Stimulated activated naive B cell treated with anti-CD40 and anti-IgM and Interleukin-4, amounts not matched to agents 10 μg/mL and 1 μg/mL and 100 μg/mL, for 72 hours (primary cell): ENCODE results near the gene CMTM3.
"Not testable (repeated sequence)": the region's sequence is repeated elsewhere in the genome, so short reads cannot be mapped to it uniquely, and the experiment has no call there.

Experiments
- ATAC-seq, 2 donors: fragments of 150-1000 bp; cut with Tn5 transposase; replicated peaks; 2 replicates each; pipeline ENCODE4 v1.10.0; 2021; ENCODE audit warnings: moderate library complexity in 1 of 2
- DNase-seq: peaks from one replicate; pipeline ENCODE4 v3.0.0; 2021
- H3K27ac Mint-ChIP-seq: one replicate; pipeline ENCODE4 v1.8.0; 2022; ENCODE audit warnings: mild to moderate bottlenecking, mixed read lengths
- H3K27me3 Mint-ChIP-seq, 2 donors: one replicate each; pipeline ENCODE4 v1.8.0; 2022; ENCODE audit warnings: mixed read lengths in 2 of 2
- H3K36me3 Mint-ChIP-seq, 2 donors: one replicate each; pipeline ENCODE4 v1.8.0; 2022; ENCODE audit warnings: mixed read lengths in 2 of 2, mild to moderate bottlenecking in 1 of 2
- H3K4me1 Mint-ChIP-seq, 2 donors: one replicate each; pipeline ENCODE4 v1.8.0; 2022; ENCODE audit warnings: mixed read lengths in 2 of 2, mild to moderate bottlenecking in 1 of 2
- H3K4me3 Mint-ChIP-seq, 2 donors: one replicate each; pipeline ENCODE4 v1.8.0; 2022; ENCODE audit warnings: mild to moderate bottlenecking in 2 of 2, mixed read lengths in 2 of 2, moderate library complexity in 1 of 2
- H3K9me3 Mint-ChIP-seq, 2 donors: one replicate each; pipeline ENCODE4 v1.8.0; 2022; ENCODE audit warnings: mixed read lengths in 2 of 2, mild to moderate bottlenecking in 1 of 2

CMTM3 gene

DNA sequence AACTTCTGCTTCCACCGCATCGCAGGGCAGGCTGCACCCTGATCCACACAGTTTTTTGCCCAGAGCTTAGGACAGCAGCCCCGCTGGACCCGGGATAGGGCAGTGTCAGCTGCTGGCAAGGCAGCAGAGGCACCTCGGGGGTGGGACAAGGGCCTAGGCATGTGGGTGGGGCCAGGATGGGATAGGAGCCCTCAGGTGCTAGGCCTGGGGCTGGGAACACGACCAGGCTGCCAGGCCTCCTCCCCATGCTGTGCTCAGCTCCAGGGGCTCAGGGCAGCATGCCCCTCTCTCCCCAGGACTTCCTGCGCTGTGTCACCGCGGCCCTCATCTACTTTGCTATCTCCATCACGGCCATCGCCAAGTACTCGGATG is 4.6 kb downstream of the CMTM3 start:
- no peak overlapping the region for H3K27ac Mint-ChIP-seq
- H3K9me3 Mint-ChIP-seq = no peaks in the 10 kb centered on the region
- no peak overlapping the region for H3K4me3 Mint-ChIP-seq
- ATAC-seq (no peak), DNase-seq (no peak)
- peaks cover 17 to 37% of the 10 kb centered on the region in 2 donors for H3K4me1 Mint-ChIP-seq
- peaks cover 18 to 31% of the 10 kb centered on the region in 2 donors for H3K36me3 Mint-ChIP-seq
- peaks cover 11 to 13% of the 10 kb centered on the region in 2 donors for H3K27me3 Mint-ChIP-seq

DNA sequence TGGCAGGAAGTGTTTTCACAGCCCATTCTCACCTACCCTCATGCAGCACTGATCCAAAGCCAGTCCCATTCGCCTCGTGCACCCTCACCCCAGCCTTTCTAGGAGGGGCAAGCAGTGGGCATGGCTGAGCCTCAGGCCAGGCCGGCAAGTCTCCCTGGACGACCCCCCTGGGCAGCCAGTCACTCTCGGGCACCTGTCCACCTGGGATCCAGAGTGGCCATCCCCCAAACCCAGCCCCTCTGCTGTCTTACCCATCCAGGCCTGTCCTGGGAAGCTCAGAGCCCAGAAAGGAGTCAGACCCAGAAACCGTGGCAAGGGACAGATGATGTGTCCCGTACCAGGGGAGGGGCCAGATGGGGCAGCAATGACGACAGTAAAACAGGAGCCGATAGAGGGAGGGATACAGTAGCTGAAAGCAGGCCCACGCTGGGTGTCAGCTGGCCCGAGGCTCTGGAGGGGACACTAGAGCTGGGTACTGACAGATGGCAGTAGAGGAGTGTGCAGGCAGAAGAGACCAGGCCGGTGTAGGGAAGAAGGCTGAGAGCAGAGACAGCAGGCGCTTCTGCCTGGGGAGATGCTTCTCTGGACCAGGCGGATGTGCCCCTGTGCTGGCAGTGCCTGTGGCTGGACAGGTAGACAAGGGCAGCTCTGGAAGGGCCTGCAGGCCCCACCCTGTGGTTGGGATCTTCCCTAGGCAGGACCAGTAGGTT is 5.8 kb downstream of the CMTM3 start:
- ATAC-seq = no peak
- no peak overlapping the region for H3K4me3 Mint-ChIP-seq
- H3K27ac Mint-ChIP-seq = no peak overlapping the region
- no peaks in the 10 kb centered on the region for H3K9me3 Mint-ChIP-seq
- peaks cover 9 to 11% of the 10 kb centered on the region in 2 donors for H3K27me3 Mint-ChIP-seq
- peaks cover 15 to 33% of the 10 kb centered on the region in 2 donors for H3K4me1 Mint-ChIP-seq
- H3K36me3 Mint-ChIP-seq = peaks cover 18 to 31% of the 10 kb centered on the region in 2 donors
- DNase-seq = no peak

DNA sequence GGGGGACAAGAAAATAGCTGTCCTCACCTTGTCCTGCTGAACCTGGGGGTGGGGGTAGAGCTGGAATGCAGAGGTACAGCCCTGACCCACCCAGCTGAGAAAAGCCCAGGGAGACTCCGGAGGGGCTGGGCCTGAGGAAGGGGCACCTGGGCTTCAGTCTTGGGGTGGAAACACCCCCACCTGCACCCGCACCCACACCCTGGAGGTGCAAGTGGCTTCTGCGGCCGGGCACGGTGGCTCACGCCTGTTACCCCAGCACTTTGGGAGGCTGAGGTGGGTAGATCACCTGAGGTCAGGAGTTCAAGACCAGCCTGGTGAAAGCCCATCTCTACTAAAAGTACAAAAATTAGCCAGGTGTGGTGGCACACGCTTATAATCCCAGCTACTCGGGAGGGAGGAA is 7.4 kb downstream of the CMTM3 start:
- Mint-ChIP-seq H3K4me1 (peaks cover 7 to 19% of the 10 kb centered on the region in 2 donors), H3K27me3 (peaks cover 10 to 11% of the 10 kb centered on the region in 2 donors), H3K36me3 (peaks cover 18 to 31% of the 10 kb centered on the region in 2 donors)
- not testable (repeated sequence) for H3K4me3 Mint-ChIP-seq, H3K9me3 Mint-ChIP-seq, H3K27ac Mint-ChIP-seq, DNase-seq, ATAC-seq

DNA sequence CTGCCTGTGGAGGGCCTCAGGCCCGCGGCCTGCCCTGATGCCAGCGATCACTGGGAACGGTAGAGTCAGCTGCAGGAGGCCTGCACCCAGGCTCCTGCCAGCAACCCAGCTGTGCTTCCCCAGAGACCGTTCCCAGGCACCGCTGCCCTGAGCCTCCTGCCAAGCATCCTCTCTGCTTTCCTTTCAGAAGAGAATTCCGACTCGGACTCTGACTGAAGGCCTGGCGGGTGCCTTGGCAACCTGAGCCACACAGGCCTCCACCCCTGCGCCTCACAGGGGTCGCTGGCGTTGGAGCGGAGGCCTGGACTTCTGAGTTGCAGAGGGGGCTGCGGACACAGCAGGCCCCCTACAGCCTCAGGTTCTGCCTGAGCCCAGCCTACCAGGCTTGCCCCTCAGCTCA is 7.9 kb downstream of the CMTM3 start:
- Mint-ChIP-seq H3K4me1 (peaks cover 7 to 14% of the 10 kb centered on the region in 2 donors), H3K9me3 (no peaks in the 10 kb centered on the region), H3K27me3 (peaks cover 11 to 15% of the 10 kb centered on the region in 2 donors), H3K36me3 (peaks cover 18 to 31% of the 10 kb centered on the region in 2 donors), H3K27ac (no peak overlapping the region), H3K4me3 (no peak overlapping the region)
- ATAC-seq (no peak), DNase-seq (no peak)

DNA sequence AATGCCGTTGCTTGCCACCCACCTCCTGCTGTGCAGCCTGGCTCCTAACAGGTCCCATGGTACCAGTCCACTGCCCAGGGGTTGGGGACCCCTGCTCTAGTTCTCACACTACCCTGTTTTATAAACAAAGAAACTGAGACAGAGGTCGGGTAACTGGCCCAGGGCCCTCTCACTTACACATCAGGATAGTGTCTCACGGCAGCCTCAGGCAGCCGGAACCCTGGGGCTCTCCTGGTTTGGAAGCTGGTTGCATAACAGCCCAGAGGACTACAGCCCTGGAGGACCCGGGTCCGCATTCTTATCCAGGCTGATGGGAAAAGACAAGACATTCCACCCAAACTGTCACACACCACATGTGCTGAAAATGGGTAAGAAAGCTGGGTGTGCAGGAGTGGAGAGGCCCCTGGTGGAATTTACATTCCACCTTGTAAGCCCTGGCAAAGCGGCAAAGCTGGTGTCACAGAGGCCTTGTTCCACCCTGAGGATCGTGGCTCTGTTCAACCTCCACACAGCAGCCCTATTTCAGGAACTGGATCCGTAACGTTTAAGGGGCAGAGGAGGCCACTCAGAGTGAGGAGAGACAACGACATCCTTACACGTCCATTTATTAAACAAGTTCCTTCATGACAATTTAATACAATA is 9.8 kb downstream of the CMTM3 start:
- DNase-seq = no peak
- H3K36me3 Mint-ChIP-seq = peaks cover 18 to 31% of the 10 kb centered on the region in 2 donors
- no peaks in the 10 kb centered on the region for H3K4me1 Mint-ChIP-seq
- H3K27ac Mint-ChIP-seq = no peak overlapping the region
- peaks cover 8 to 24% of the 10 kb centered on the region in 2 donors for H3K27me3 Mint-ChIP-seq
- H3K9me3 Mint-ChIP-seq = no peaks in the 10 kb centered on the region
- H3K4me3 Mint-ChIP-seq = no peak overlapping the region
- ATAC-seq = no peak

DNA sequence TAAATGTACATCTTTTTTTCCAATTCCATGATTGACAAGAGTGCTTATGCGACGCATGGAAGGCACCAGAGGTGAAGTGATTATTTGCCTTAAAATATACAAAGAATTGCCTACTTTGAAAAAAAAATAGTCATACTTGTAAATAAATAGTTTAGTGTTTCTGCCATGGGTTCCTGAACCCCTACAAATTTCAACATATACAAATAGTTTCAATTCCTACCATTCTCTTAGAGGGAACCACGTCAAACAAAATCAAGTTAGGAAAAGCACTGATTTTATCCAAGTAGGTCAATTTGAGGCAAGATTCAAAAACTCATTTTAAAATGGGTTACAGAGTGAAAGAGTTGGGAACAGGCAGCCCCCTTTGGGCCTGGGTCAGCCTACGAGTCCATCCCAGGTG is 11.7 kb downstream of the CMTM3 start:
- no peak for ATAC-seq
- Mint-ChIP-seq H3K4me3 (no peak overlapping the region), H3K27me3 (peaks cover 8 to 15% of the 10 kb centered on the region in 2 donors), H3K36me3 (peaks cover 7 to 14% of the 10 kb centered on the region in 2 donors), H3K9me3 (no peaks in the 10 kb centered on the region), H3K4me1 (no peaks in the 10 kb centered on the region), H3K27ac (no peak overlapping the region)
- DNase-seq = no peak

DNA sequence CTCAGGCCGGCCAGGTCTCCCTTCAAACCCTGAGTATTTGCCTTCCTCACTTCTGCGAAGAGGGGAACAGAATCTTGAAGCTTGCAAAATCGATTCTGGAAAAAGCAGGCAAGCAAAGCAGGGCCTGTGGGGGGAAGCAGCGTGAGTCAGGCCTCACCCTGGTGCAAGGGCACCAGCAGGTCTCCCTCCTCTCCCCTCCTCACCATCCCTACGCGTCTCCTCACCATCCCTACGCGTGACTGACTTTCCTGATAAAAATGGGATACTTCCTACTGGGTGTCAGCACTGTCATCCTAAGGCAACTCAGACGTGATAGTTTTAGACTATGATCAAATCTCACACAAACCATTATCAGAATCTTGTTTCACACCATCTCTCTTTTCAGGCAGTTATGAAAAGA is 12.1 kb downstream of the CMTM3 start:
- Mint-ChIP-seq H3K36me3 (peaks cover 6 to 10% of the 10 kb centered on the region in 2 donors), H3K27ac (no peak overlapping the region), H3K4me1 (no peaks in the 10 kb centered on the region), H3K4me3 (no peak overlapping the region), H3K9me3 (no peaks in the 10 kb centered on the region), H3K27me3 (peaks cover 8 to 19% of the 10 kb centered on the region in 2 donors)
- DNase-seq = no peak
- ATAC-seq = no peak

DNA sequence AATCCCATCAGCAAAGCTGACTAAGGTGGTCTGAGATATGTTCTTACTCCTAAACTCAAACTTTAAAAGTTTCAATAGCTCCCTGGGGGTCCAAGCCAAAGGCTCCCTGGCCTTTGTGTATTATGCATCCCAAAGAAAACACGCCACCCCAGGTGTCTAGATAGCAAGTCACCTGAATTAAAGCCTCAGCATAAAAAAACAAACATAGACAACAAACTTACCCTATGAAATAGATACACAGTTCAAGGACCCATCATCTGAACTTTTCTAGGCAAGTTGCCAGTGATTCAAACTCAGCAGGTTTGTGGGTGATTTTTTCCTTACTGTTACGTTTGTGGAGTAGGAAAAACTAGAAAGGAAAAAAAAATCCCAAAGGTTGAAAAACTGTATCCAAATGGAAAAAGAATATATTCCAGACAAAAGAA is 12.5 kb downstream of the CMTM3 start:
- Mint-ChIP-seq H3K36me3 (peaks cover 6 to 9% of the 10 kb centered on the region in 2 donors), H3K27me3 (peaks cover 13 to 24% of the 10 kb centered on the region in 2 donors), H3K27ac (no peak overlapping the region), H3K4me1 (no peaks in the 10 kb centered on the region), H3K4me3 (no peak overlapping the region), H3K9me3 (no peaks in the 10 kb centered on the region)
- ATAC-seq (no peak), DNase-seq (no peak)

DNA sequence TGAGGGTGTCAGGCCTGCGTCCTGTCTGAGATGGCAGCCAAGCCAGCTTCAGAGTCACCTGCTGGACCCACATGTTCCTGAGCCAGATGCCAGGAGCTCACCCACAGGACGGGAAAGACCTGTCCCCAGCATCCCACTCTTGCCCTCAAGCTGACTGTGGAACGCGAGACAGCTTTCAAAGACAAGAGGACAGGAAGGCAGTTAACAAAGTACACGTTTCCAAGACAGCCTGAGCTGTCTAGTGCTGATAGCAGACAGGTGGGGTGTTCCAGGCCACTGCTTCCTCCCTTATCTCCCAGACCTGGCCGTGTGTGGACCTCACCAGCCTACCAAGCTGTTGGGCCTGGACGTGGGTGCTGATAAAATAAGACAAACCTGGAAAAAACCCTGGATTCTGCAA is 13.2 kb downstream of the CMTM3 start:
- no peak overlapping the region for H3K27ac Mint-ChIP-seq
- DNase-seq = no peak
- no peak for ATAC-seq
- H3K4me3 Mint-ChIP-seq = no peak overlapping the region
- H3K36me3 Mint-ChIP-seq = peaks cover 2 to 6% of the 10 kb centered on the region in 2 donors
- no peaks in the 10 kb centered on the region for H3K9me3 Mint-ChIP-seq
- H3K4me1 Mint-ChIP-seq = no peaks in the 10 kb centered on the region
- peaks cover 17 to 29% of the 10 kb centered on the region in 2 donors for H3K27me3 Mint-ChIP-seq

DNA sequence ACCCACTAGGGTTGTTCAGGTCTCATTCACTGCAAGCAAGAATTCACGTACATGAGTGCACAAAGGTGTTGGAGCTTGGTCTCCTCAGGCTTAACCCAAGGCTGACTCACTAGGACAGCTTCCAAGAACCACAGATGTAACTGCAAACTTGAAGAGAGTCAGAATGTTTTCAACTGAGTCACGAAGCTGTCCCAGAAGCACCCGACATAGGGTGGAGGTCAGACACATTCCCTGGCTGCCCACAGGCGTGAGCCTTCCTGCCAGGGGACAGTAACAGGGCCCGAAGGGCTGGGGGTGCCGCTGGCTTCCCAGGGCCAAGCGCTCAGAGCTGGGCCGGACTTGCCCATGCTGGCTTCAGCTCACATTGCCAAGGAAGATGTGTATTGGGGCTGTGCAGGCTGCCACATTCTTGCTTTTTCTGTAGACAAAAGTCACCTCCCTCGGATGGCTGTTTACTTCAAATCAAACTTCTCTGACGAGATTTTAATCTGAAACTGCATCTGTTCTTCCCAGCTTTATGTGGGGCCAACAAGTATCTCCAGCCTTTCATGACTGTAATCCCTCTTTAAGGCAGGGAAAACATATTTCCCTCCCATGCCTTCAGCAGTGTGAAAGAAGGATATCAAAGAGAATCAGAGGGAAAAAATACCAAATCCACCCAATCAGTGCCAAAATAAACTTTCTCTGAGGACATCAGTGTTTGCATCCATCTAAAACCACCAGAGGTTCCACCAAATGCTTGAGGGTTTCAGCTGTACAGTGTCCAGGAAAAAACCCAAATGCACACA is 14.3 kb downstream of the CMTM3 start:
- no peak for ATAC-seq
- H3K4me1 Mint-ChIP-seq = no peaks in the 10 kb centered on the region

DNA sequence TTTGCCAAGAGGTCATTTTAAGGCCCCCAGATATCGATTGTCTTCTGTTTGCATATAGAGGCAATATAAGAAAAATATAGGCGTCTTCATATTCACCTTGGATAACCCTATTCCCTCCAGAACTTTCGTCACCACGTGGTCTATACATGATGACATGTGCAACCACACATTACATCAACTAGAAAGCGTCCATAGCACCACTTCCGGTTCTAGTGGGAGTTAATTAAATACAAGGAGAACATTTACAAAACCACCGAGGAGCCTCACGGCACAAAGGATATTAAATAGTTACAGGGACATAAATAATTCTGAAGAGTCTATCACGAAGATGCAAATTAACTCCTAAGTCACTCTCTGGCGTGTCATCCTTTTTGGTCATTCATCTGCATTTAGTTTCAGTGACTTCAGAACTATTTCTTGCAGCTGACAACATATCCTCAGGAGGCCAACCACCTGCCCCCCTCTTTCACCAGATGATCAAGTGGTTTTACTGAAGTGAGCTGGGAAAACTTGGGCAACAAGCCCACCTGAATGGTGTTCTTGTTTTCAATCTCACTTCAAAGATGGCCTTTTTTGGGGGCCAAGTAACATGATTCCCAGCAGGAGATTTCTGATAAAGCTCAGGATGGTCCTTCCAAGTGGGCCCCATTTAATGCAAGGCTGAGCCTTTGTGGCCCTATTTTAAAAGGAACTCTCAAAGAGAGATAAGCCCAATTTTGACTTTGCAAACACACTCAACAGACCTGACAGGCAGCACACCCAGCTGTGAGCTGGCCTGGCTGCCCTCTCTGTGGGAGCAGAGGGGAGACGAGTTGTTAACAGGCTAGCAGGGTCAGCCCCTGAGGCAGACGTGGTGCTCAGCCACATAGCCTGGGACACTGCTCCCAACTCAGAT is 15.3 kb downstream of the CMTM3 start:
- Mint-ChIP-seq H3K4me3 (no peak overlapping the region), H3K27ac (no peak overlapping the region), H3K4me1 (no peaks in the 10 kb centered on the region), H3K27me3 (peaks cover 21 to 40% of the 10 kb centered on the region in 2 donors), H3K36me3 (no peaks in the 10 kb centered on the region), H3K9me3 (no peaks in the 10 kb centered on the region)
- DNase-seq = no peak
- no peak for ATAC-seq

More for the DNA sequence above, 14.3 kb downstream of the CMTM3 start:
- Mint-ChIP-seq H3K4me3 (no peak overlapping the region), H3K36me3 (no peaks in the 10 kb centered on the region), H3K27me3 (peaks cover 20 to 40% of the 10 kb centered on the region in 2 donors), H3K9me3 (no peaks in the 10 kb centered on the region), H3K27ac (no peak overlapping the region)
- DNase-seq = no peak

DNA sequence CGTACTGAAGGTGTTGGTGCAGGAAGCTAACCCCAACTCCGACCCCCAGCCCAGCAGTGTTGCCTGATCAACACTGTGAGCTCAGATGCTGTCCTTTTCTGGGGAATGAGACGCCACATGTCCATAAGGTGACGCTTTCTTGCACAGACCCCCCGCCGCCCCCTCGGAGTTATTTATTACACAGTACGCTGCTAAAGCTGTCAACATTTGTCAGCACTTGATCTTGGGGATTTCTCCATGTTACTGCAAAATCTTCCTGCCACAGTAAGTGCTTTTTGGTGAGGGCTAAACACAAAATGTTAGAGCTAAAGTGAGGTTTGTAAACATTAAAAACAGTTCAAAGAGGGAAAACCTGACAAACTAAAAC is 15.9 kb downstream of the CMTM3 start:
- no peaks in the 10 kb centered on the region for H3K4me1 Mint-ChIP-seq
- H3K4me3 Mint-ChIP-seq = no peak overlapping the region
- H3K27me3 Mint-ChIP-seq = peaks cover 21 to 40% of the 10 kb centered on the region in 2 donors
- no peak overlapping the region for H3K27ac Mint-ChIP-seq
- H3K36me3 Mint-ChIP-seq = no peaks in the 10 kb centered on the region
- H3K9me3 Mint-ChIP-seq = no peaks in the 10 kb centered on the region
- DNase-seq (no peak), ATAC-seq (no peak)

DNA sequence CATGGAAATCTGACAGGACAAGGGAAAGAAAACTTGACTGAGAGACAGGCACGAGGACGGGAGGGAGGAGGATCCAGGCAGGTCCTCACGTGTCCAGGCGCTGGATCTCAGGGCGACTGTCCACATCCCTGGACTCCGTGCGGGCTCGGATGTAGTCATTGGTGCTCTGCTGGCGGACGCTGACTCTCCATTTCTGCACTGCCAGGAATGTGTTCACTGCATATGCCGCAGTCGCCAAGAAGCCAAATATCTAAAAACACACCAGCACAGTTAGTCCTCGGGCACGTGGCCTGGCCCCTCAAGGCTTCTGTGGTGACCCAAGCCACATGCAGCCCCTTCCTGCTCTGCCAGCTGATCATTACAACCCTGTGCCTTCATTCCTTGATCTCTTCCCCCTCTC is 17.5 kb downstream of the CMTM3 start:
- H3K27me3 Mint-ChIP-seq = peaks cover 21 to 39% of the 10 kb centered on the region in 2 donors
- H3K9me3 Mint-ChIP-seq = no peaks in the 10 kb centered on the region
- H3K4me3 Mint-ChIP-seq = no peak overlapping the region
- H3K27ac Mint-ChIP-seq = no peak overlapping the region
- no peaks in the 10 kb centered on the region for H3K4me1 Mint-ChIP-seq
- DNase-seq (no peak), ATAC-seq (no peak)
- H3K36me3 Mint-ChIP-seq = peaks cover 0 to 2% of the 10 kb centered on the region in 2 donors

DNA sequence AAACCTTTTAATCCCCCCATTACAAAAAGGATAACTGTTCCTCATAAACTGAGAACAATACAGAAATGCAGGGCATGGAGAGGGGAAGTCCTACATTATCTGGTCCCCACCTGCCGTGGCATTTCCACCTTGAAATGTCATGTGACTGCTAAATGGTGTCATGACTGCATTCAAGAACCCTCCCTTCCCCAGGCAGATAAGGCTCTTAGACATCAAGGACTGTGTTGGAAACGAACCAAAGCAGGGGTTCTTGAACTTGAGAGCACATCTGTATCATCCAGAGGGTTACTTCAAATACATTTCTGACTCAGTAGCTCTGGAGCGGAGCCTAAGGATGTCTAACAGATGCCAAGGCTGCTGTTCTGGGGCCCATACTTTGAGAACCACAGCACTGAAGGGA is 18.4 kb downstream of the CMTM3 start:
- no peak for DNase-seq
- Mint-ChIP-seq H3K4me3 (no peak overlapping the region), H3K27ac (no peak overlapping the region), H3K36me3 (peaks cover 0 to 2% of the 10 kb centered on the region in 2 donors), H3K4me1 (no peaks in the 10 kb centered on the region), H3K9me3 (no peaks in the 10 kb centered on the region), H3K27me3 (peaks cover 21 to 30% of the 10 kb centered on the region in 2 donors)
- no peak for ATAC-seq
